Stimulated activated CD4-positive, alpha-beta T cell treated with anti-CD3 and anti-CD28 coated beads, TNF-alpha, amount 100 ng/mL, for 24 hours (primary cell): ENCODE measurements around the gene TNFSF13.

ENCODE experiments used
- DNase-seq, 3 experiments: peaks; one replicate each; pipeline ENCODE4 v3.0.0-alpha.2; 2020; ENCODE audit warnings: low read depth in 3 of 3

The TNFSF13 gene

GRCh38 chr17:7574176-7574953 is 15.8 kb downstream of the TNFSF13 start:
- DNase-seq = no peak

- DNase-seq = no peak
Measured at GRCh38 chr17:7575481-7575883, 16.9 kb downstream of the TNFSF13 start.

- DNase-seq = no peak
Measured at GRCh38 chr17:7575959-7576358, 17.4 kb downstream of the TNFSF13 start.

GRCh38 chr17:7576432-7576937 is 17.9 kb downstream of the TNFSF13 start:
- DNase-seq = no peak

- no peak for DNase-seq
Measured at GRCh38 chr17:7577327-7578199, 19.0 kb downstream of the TNFSF13 start.

GRCh38 chr17:7579001-7579833 is 20.7 kb downstream of the TNFSF13 start, which contains the start of gene CD68:
Gene CD68, plus strand, starts transcription at chr17:7579638. Its CDS starts 40 bp downstream, at chr17:7579678.
- DNase-seq = peak; percentile 61 to 76 (median 62)

GRCh38 chr17:7579834-7580603 is 21.5 kb downstream of the TNFSF13 start:
- DNase-seq = peak in 1 of 3 experiments; percentile 57

- DNase-seq = no peak
Measured at GRCh38 chr17:7580604-7581575, 22.3 kb downstream of the TNFSF13 start.

- no peak for DNase-seq
Measured at GRCh38 chr17:7582396-7583252, 24.1 kb downstream of the TNFSF13 start.

- DNase-seq = peak; percentile 89 to 95 (median 90)
Measured at GRCh38 chr17:7583253-7584109, 24.9 kb downstream of the TNFSF13 start, which contains the start of gene MPDU1. Gene MPDU1, plus strand, starts transcription at chr17:7583852. Its CDS starts 11 bp downstream, at chr17:7583863.

GRCh38 chr17:7586673-7587419 is 28.3 kb downstream of the TNFSF13 start:
- no peak for DNase-seq

- no peak for DNase-seq
Measured at GRCh38 chr17:7587420-7588151, 29.0 kb downstream of the TNFSF13 start.

GRCh38 chr17:7588553-7589203 is 30.1 kb downstream of the TNFSF13 start:
- DNase-seq = no peak

- DNase-seq = peak in 2 of 3 experiments; percentile 35 to 62
Measured at GRCh38 chr17:7589204-7589868, 30.8 kb downstream of the TNFSF13 start.
